PC-3 (cell line): ENCODE measurements around the gene KDM3A. TPM values are rescaled to one million over a fixed set of nuclear protein-coding genes. Genes with fewer than 3 reads are reported as not detected.

Experiments used
- ATAC-seq: fragments of 200-7000 bp; cut with Tn5 transposase; 2 replicates; pipeline ENCODE4 v1.9.1; 2020; ENCODE audit warnings: mild to moderate bottlenecking, moderate library complexity
- BruUV-seq: library from RNA; stranded (reverse); fragments of 400-500 nt; replicated peaks from 2 replicates; lab custom pipeline; 2021; lab: Mats Ljungman, UMichigan
- CTCF ChIA-PET: fragments of 300-600 bp; sonication (Branson Sonifier 250); formaldehyde crosslinking; loops from one replicate; lab custom pipeline; 2022; ENCODE audit warnings: antibody characterized with exemption; lab: Charles Lee
- POLR2A ChIA-PET: fragments of 300-600 bp; sonication (Branson Sonifier 250); formaldehyde crosslinking; loops from one replicate; lab custom pipeline; 2022; ENCODE audit warnings: antibody characterized with exemption; ENCODE audit not compliant: unreplicated experiment; lab: Charles Lee
- DNase-seq: peaks from one replicate; pipeline ENCODE4 v3.0.0-alpha.2; 2015
- H2AFZ ChIP-seq: fragments of 300-600 bp; sonication (generic); 2 replicates; pipeline ENCODE4 v1.6.0; 2016; ENCODE audit warnings: antibody characterized with exemption, low read length
- H3F3A ChIP-seq: fragments of 300-600 bp; sonication (generic); one replicate; pipeline ENCODE4 v1.6.0; 2017; ENCODE audit warnings: antibody characterized with exemption, low read length, control low read depth, mild to moderate bottlenecking; ENCODE audit not compliant: unreplicated experiment
- H3K27ac ChIP-seq: fragments of 300-600 bp; sonication (generic); 2 replicates; pipeline ENCODE4 v1.5.1; 2016; ENCODE audit warnings: mild to moderate bottlenecking, low read length
- H3K27me3 ChIP-seq: fragments of 300-600 bp; sonication (generic); 2 replicates; pipeline ENCODE4 v1.6.1; 2016; ENCODE audit warnings: low read length, mixed read lengths
- H3K36me3 ChIP-seq: fragments of 300-600 bp; sonication (generic); 2 replicates; pipeline ENCODE4 v1.6.1; 2016; ENCODE audit warnings: low read depth, mixed run types, low read length, mixed read lengths
- H3K4me1 ChIP-seq: fragments of 300-600 bp; sonication (generic); 2 replicates; pipeline ENCODE4 v1.5.1; 2016; ENCODE audit warnings: low read length; ENCODE audit not compliant: insufficient read depth
- H3K4me2 ChIP-seq: fragments of 300-600 bp; sonication (generic); 2 replicates; pipeline ENCODE4 v1.6.0; 2016; ENCODE audit warnings: low read length
- H3K4me3 ChIP-seq: fragments of 300-600 bp; sonication (generic); 2 replicates; pipeline ENCODE4 v1.5.1; 2016; ENCODE audit warnings: mild to moderate bottlenecking, low read length, mixed read lengths
- H3K79me2 ChIP-seq: fragments of 300-600 bp; sonication (generic); 2 replicates; pipeline ENCODE4 v1.6.1; 2017; ENCODE audit warnings: low read length, mixed read lengths
- H3K9ac ChIP-seq: fragments of 300-600 bp; sonication (generic); 2 replicates; pipeline ENCODE4 v1.6.0; 2016; ENCODE audit warnings: mild to moderate bottlenecking, low read length
- H3K9me2 ChIP-seq: fragments of 300-600 bp; sonication (generic); replicated peaks from 2 replicates; pipeline ENCODE4 v1.6.1; 2016; ENCODE audit warnings: mixed run types, low read length, mixed read lengths
- H3K9me3 ChIP-seq: fragments of 300-600 bp; sonication (generic); 2 replicates; pipeline ENCODE4 v1.6.1; 2016; ENCODE audit warnings: low read length, mixed read lengths
- H4K20me1 ChIP-seq: fragments of 300-600 bp; sonication (generic); 2 replicates; pipeline ENCODE4 v1.6.1; 2016; ENCODE audit warnings: low read length, mixed read lengths
- CTCF ChIP-seq: fragments of 300-600 bp; sonication (generic); conservative IDR thresholded peaks from 2 replicates; pipeline ENCODE4 v1.5.1; 2017; ENCODE audit warnings: antibody characterized with exemption, low read depth, mild to moderate bottlenecking, low read length
- EZH2 ChIP-seq: fragments of 300-600 bp; sonication (generic); IDR thresholded peaks from one replicate; pipeline ENCODE4 v1.6.1; 2017; ENCODE audit warnings: antibody characterized with exemption, mild to moderate bottlenecking, low read length; ENCODE audit not compliant: unreplicated experiment
- EZH2phosphoT487 ChIP-seq: fragments of 300-600 bp; sonication (generic); IDR thresholded peaks from 2 replicates; pipeline ENCODE4 v1.6.1; 2018; ENCODE audit warnings: mild to moderate bottlenecking, antibody characterized with exemption, low read length, borderline replicate concordance
- intact Hi-C: fragments of 100-400 bp; cut with micrococcal nuclease; formaldehyde crosslinking; loops from 2 replicates; pipeline ENCODE4 v1.9.0; 2023
- total RNA-seq: library from RNA; depleted of rRNA; stranded (reverse); fragments of >200 nt; gene quantifications from 2 replicates; pipeline ENCODE4 v1.2.3, GENCODE V29; 2014

The KDM3A gene
- total RNA-seq, 1 experiment from 2014 or later: 32.2 TPM

- Histone ChIP-seq H3K4me1 (peaks cover 6% of the 10 kb centered on the region), H3F3A (no peaks in the 10 kb centered on the region), H3K79me2 (no peaks in the 10 kb centered on the region), H4K20me1 (no peaks in the 10 kb centered on the region), H3K4me2 (no peak overlapping the region), H3K27ac (no peak overlapping the region), H3K9ac (no peak overlapping the region), H3K27me3 (no peaks in the 10 kb centered on the region), H3K36me3 (peaks cover 77% of the 10 kb centered on the region), H3K9me3 (no peaks in the 10 kb centered on the region), H3K9me2 (no peaks in the 10 kb centered on the region), H3K4me3 (no peak overlapping the region), H2AFZ (no peak overlapping the region)
- TF ChIP-seq EZH2phosphoT487 (no peak), CTCF (no peak), EZH2 (no peak)
- POLR2A ChIA-PET: interaction anchor here (0.6 kb wide), 1 partner anchor 34 kb away, joined by 5 read pairs; no protein-coding TSS in a partner anchor
- BruUV-seq: no TSS peak
- CTCF ChIA-PET: no interaction called here
- DNase-seq (no peak), ATAC-seq (no peak)
- intact Hi-C loops: loop anchor here (5.0 kb wide), 1 partner anchor 34 kb away; the partner anchor contains the start of gene KDM3A
These were observed 34.9 kb downstream of the KDM3A start for GRCh38 chr2:86476092-86476491.

GRCh38 chr2:86476918-86477317, 35.7 kb downstream of the KDM3A start:
- H3K27me3 ChIP-seq: no peaks in the 10 kb centered on the region
- ChIA-PET CTCF (no interaction called here), POLR2A (no interaction called here)
- H3K9me2 ChIP-seq: no peaks in the 10 kb centered on the region
- ATAC-seq: no peak
- no peak overlapping the region for H2AFZ ChIP-seq
- H3K9me3 ChIP-seq: no peaks in the 10 kb centered on the region
- H3K4me1 ChIP-seq: peaks cover 14% of the 10 kb centered on the region
- H3F3A ChIP-seq: no peaks in the 10 kb centered on the region
- no peak for TF ChIP-seq EZH2phosphoT487
- TF ChIP-seq CTCF: no peak
- TF ChIP-seq EZH2: no peak
- intact Hi-C loops: loop anchor here (5.0 kb wide), 1 partner anchor 35 kb away; the partner anchor contains the start of gene KDM3A
- no peak for DNase-seq
- no peak overlapping the region for H3K4me3 ChIP-seq
- 0 out of 2 replicates have a peak, but pooled peaks cover 6% of the 10 kb centered on the region for H4K20me1 ChIP-seq
- H3K36me3 ChIP-seq: peaks cover 79% of the 10 kb centered on the region
- H3K27ac ChIP-seq: no peak overlapping the region
- BruUV-seq: no TSS peak
- no peak overlapping the region for H3K9ac ChIP-seq
- no peak overlapping the region for H3K4me2 ChIP-seq
- no peaks in the 10 kb centered on the region for H3K79me2 ChIP-seq

- Histone ChIP-seq H3F3A (no peaks in the 10 kb centered on the region), H3K9me2 (no peaks in the 10 kb centered on the region), H2AFZ (no peak overlapping the region), H3K79me2 (no peaks in the 10 kb centered on the region), H3K4me1 (peaks cover 17% of the 10 kb centered on the region), H3K9me3 (no peaks in the 10 kb centered on the region), H3K4me2 (no peak overlapping the region), H3K27ac (no peak overlapping the region), H3K36me3 (peaks cover 77% of the 10 kb centered on the region), H3K4me3 (no peak overlapping the region), H3K9ac (no peak overlapping the region), H3K27me3 (no peaks in the 10 kb centered on the region), H4K20me1 (0 out of 2 replicates have a peak, but pooled peaks cover 7% of the 10 kb centered on the region)
- ATAC-seq: no peak
- TF ChIP-seq CTCF: no peak
- TF ChIP-seq EZH2: no peak
- TF ChIP-seq EZH2phosphoT487: no peak
- DNase-seq: no peak
- intact Hi-C loops: loop anchor here (5.0 kb wide), 1 partner anchor 35 kb away; the partner anchor contains the start of gene KDM3A
- POLR2A ChIA-PET: no interaction called here
- no TSS peak for BruUV-seq
- CTCF ChIA-PET: no interaction called here
These were observed 36.2 kb downstream of the KDM3A start for GRCh38 chr2:86477349-86477748.
